ENCODE measurements around the gene IPP. TPM values are rescaled to one million over a fixed set of nuclear protein-coding genes. Genes with fewer than 3 reads are reported as not detected.
A peak's percentile ranks its signal among the peaks of the same experiment; 100 is the strongest.
"Not testable (repeated sequence)": the region's sequence is repeated elsewhere in the genome, so short reads cannot be mapped to it uniquely, and the experiment has no call there.

IPP gene
- total RNA-seq, 1 experiment from 2014 or later = 7.3 TPM

DNA sequence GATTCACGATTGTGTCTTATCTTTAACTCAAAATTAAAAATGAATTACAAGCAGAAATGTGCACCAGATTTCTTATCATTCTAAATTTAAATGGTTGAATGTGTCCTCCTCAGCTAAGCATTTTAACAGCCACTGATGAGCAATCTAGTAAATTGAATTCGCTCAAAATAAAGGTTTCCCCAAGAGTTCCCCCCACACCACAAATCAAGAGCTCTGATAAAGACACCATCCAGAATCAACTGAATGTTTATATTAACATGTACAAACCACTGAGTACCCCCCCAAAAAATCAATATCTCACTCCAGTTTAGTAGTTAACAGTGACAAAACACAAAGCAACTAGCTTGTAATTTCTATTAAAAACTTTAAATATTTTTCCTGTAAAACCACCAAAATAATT lies 66.1 kb downstream of the IPP start:
- DNase-seq (ENCODE audit: low spot score) = no peak

DNA sequence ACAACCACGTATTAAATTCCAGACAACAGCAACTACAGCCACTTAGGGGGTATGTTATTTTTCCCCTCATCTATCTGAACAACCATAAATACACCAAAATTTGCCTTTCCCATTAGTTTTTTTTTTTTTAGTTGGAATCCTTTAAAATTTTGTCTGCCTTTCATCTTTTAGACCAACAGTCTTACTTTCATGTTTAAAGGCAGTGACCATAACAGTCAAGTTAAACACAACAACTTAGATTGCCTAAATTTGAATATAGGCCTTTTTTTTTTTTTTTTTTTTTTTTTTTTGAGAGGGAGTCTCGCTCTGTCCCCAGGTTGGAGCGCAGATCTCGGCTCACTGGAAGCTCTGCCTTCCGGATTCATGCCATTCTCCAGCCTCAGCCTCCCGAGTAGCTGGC lies 67.5 kb downstream of the IPP start:
- no peak for DNase-seq (ENCODE audit: low spot score)

DNA sequence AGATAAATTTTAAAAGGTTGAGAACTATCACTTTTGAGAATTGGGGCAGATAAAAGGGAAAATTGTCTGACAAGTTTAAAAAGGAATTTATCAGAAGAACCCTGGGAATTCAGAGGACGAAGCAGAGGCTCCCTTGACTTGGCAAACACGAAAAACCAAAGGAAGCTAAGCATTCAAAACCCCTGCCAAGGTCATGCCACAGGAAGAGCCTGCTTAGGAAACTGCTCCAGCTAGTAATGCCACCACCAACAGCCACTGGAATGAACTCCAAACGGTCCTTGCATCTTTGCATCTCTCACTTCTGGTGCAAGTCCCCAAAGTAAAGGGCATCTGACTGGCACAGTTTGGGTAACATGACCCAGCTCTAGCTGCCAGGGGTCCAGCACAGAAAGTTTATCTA lies 71.3 kb downstream of the IPP start:
- DNase-seq (ENCODE audit: low spot score) = peak; percentile 23

DNA sequence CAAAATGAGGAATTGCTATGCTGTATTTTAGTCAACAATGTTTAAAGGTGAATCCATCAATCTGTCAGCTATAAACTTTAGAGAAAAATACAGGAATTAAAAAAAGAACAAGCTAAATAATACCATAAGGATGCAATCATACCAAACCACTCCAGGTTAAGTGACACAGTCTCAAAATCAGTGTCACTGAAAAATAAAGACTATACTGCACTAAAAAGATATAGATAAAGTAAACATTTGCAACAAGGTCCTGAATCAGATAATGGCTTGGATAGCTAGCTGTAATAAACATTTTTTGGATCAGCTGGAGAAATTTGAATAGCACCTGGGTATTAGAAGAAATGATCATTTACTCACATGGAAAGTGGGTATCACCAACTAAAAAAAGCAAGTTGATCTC lies 72.0 kb downstream of the IPP start:
- no peak for DNase-seq (ENCODE audit: low spot score)

DNA sequence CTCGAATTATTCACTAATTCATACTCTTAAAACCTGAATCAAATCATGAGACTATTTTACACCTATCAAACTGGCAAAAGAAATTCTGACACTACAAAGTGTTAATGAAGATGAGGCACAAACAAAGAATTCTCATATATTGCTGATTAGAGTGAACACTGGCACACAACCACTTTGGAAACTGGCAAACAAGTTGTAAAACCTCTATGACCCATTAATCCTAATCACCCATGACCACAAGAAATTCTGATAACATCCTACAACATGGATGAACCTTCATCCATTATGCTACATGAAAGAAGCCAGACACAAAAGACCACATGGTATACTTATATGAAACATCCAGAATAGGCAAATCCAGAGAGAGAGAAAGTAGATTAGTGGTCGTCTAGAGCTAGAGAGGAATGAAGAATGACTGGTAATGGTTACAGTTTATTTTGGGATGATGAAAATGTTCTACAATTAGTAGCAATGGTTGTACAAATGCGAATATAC lies 72.7 kb downstream of the IPP start:
- DNase-seq (ENCODE audit: low spot score) = no peak

DNA sequence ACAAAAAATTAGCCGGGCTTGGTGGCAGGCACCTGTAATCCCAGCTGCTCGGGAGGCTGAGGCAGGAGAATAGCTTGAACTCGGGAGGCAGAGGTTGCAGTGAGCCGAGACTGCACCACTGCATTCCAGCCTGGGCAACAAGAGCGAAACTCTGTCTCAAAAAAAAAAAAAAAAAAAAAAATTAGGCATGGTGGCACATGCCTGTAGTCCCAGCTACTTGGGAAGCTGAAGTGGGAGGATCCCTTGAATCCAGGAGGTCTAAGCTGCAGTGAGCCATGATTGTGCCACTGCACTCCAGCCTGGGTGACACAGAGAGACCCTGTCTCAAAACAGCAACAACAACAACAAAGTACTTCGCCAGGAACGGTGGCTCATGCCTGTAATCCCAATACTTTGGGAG lies 73.9 kb downstream of the IPP start:
- not testable (repeated sequence) for DNase-seq (ENCODE audit: low spot score)

DNA sequence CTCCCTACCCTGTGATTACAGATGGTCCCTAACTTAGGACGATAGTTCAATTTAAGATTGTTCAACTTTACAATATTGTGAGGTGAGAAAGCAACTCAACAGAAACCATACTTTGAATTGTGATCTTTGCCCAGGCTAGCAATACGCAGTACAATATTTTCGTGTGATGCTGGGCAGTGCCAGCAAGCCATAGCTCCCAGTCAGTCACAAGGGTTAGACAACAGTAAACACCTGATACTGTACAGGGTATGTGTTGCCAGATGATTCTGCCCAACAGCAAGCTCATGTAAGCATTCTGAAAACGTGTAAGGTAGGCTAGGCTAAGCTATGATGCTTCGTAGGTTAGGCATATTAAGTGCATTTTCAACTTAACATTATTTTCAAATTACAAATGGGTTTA lies 76.0 kb downstream of the IPP start:
- no peak for DNase-seq (ENCODE audit: low spot score)

DNA sequence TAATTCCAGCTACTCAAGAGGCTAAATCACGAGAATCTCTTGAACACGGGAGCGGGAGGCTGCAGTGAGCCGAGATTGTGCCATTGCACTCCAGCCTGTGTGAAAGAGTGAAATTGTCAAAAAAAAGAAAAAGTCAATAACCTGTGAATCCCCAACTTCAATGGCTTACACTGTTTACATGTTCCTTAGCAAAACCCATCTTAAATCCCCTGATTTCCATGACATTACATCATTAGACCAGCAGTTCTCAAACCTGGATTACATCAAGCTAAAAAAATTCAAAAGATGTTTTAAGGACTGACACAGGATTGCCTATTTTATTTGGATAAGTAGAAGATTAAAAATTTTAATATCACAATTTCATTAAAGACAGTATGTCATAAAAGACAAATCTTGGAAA lies 76.5 kb downstream of the IPP start:
- DNase-seq (ENCODE audit: low spot score) = no peak

DNA sequence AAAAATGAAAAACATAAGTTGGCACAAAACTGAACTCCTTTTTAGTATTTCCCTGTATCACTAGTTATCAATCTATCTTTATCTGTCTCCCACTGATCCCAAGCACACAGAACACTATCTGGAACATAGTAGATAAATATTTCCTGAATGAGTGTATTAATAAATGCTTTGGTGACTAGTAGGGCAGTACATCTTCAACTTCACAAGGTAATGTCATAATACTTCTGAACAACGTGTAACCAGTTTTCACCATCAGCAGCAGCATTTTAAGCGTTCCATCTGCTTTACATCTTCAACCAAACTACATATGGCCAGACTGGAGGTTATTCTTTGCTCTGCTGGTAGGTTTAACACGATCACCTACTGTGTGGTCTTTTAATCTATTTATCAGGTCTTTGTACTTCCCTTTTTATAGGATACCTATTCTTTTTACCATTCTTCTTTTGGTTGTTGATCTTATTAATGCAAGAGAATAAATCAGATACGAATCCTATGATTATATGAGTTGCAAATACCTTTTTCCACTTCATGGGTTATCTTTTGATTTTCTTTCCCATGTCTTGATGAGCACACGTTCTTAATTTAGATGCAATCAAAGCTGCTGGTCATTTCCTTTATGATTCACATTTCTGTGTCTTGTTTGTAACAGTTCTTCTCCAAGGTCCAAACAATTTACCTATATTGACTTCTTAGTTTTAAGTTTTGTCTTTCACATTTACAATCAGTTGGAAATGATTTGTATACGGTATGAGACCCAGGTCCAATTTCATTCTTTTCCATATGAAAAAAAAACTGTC lies 80.4 kb downstream of the IPP start:
- no peak for DNase-seq (ENCODE audit: low spot score)

DNA sequence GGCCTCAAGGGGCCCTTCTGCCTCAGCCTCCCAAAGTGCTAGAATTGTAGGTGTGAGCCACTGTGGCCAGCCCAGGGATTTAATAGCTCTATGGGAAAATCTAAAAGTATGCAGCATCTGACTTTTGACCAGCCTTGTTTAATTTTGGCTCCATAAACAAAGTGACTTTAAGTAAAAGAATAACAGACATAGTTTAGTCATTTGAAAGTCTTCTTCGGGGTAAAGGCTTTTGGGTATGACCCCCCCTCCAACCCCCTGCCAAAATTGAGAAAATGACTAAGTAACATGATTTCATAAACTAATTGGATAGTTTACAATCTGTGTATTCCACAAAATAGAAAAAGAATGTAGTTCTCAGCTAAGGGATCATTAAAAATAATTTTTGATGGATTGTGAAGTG lies 81.1 kb downstream of the IPP start:
- DNase-seq (ENCODE audit: low spot score) = no peak

DNA sequence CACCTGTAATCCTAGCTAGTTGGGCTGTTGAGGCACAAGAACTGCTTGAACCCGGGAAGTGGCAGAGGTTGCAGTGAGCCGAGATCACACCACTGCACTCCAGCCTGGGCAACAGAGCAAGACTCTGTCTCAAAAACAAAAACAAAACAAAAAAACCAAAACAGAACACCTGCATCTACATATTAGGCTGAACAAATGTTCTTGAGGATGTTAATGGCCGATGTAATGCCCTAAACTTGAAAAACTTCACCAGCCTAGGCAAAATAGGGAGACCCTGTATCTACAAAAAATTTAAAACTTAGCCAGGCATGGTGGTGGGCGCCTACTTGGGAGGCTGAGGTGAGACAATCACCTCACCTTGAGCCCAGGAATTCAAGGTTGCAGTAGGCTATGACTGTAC lies 81.9 kb downstream of the IPP start:
- no peak for DNase-seq (ENCODE audit: low spot score)

DNA sequence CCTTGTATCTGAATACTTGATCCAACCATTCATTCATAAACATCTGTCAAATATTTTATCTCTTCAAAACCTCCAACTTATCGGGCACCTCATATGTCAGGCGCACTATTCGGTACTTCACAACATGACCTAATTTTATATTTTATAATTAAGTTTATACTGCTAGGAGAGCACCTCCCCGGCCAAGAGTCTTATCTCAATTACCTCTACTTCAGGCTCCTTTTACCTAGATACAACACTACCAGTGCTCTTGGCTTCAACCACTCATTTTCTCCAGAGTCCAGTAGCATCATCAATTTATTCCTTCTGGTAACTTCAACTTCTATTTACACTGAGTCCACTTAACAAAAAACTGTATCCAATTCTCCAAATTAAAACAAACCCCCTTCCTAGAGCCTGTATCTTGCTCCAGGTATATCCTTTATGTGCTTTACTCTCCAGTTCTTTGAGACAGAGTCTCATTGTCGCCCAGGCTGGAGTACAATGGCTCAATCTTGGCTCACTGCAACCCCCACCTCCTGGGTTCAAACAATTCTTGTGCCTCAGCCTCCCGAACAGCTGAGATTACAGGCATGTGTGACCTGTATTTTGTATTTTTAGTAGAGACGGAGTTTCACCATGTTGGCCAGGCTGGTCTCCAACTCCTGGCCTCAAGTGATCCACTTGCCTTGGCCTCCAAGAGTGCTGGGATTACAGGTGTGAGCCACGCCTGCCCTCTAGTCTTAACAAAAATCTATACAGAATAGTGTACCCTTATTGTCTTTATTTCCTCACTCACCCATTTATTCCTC lies 82.9 kb downstream of the IPP start:
- DNase-seq (ENCODE audit: low spot score) = no peak

DNA sequence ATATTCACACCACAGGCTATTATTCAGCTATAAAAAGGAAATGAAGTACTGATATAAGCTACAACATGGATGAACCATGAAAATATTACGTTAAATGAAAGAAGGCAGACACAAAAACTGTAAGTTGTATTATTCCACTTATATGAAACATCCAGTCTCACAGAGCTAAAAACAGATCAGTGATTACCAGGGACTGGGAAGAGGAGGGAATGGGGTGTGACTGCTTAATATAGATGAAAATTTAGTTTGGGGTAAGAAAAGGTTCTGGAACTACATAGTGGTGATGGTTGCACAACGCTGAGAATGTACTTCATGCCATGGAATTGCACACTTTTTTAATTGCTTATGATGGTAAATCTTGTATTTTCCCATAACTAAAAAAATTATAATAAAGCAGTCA lies 83.6 kb downstream of the IPP start:
- no peak for DNase-seq (ENCODE audit: low spot score)

DNA sequence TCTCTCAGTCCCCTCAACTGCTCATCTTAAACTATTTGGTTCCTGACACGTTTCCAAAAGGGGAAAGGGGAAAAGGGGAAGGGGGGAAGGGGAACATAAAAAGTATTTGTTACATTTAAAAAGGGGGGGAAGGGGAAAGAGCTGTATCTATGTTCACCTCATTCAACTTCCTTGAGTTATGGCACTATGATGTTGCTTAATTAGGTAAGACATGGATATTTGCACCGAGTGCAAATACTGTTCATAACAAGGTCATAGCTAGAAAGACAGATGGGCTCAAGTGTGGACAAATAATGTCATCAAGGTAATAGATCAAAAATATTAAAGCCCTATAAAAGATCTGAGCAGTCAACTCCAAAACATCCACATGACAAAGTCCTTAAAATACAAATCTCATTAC lies 90.1 kb downstream of the IPP start:
- no peak for DNase-seq (ENCODE audit: low spot score)

DNA sequence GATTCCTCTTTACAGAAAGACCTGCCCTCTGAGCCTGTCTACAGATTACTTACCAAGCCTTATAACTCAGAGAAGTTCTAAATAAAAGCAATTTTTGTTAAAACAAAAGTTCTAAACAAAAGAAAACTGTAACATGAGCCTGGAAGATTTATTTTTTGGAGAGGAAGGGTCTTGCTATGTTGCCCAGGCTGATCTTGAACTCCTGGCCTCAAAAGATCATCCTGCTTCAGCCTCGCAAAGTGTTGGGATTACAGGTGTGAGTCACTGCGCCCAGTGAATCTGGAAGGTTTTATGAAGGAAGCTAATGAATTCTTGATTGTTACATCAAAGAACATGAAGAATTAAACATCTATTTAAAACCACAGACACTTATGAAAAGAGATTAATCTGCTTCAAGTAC lies 91.2 kb downstream of the IPP start:
- DNase-seq (ENCODE audit: low spot score) = no peak

DNA sequence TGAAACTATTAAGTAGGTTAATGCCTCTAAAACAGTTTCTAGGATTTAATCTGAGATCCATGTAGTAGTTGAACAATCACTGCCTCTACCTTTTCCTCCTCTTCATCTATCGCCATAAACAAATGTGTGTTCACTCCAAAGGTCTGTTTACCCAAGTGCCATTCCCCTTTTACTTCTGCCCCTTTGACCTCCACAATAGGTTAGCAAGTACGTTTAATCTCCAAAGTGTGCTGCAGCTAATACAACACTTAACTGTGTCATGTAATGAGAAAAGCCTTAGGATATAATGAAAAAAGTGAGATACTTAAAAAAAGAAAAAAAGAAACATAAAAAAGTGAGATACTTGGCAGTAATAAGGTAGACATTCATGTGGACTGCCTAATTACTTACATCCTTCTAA lies 92.3 kb downstream of the IPP start:
- DNase-seq (ENCODE audit: low spot score) = no peak

DNA sequence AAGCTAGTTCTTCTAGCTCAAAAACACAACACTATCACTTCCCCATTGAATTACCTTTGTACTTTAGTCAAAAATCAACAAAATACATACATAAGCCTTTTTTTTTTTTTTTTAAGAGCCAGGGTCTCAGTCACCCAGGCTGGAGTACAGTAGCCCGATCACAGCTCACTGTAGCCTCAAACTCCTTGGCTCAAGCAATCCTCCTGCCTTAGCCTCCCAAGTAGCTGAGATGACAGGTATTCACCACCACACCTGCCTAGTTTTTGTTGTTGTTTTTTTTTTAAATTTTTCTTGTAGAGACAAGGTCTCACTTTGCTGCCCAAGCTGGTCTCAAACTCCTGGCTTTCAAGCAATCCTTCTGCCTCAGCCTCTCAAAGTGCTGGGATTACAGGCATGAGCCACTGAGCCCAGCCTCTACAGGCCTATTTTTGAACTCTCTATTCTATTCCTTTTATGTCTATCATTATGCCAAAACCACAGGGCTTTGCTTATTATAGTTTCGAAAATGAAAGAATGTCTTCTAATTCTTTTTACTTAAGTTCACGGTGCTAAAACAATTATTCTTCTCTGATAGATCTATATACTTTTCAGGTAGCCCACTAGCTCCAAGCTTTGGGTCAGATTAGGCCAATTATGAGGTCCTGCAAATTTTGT lies 93.8 kb downstream of the IPP start:
- no peak for DNase-seq (ENCODE audit: low spot score)

DNA sequence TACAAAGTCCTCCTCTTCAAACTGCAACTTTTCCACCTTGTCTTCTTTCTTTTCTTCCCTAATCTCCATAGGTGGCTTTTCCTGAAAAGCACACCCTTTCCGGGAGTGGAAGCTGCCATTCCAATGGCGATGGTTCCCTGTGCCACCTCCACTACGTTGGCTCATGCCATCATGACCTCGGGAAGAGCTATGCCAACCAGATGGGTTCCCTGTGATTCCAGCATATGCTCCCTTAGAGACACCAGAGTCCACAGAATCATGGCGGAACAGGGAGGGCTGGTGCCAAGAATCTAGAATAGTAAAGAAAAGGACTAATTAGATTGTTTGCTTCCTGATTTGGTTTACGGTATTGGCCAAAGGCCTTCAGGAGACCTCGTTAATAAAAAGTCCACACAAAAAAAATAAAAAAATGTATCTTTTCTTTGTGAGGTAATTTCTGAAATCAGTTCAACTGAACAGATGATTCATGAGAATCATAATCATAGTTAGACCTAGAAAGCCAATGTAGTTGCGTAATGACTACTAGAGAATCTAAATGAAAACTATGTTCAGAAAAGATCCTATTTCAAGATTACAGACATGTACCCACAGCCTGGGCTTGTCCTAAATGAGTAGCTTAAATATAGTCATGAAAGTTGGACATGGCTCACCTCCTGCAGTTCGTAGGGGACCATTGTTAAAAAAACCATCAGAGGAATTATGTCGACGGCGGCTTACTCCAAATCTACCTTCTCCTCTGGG lies 95.7 kb downstream of the IPP start:
- DNase-seq (ENCODE audit: low spot score) = no peak

Data from H4 (cell line).